IMR-90 (cell line): Measurements from ENCODE around the gene CSTB. TPM values are rescaled to one million over a fixed set of nuclear protein-coding genes. Genes with fewer than 3 reads are reported as not detected.

ENCODE experiments used
- ATAC-seq: fragments of 200-7000 bp; cut with Tn5 transposase; 2 replicates; pipeline ENCODE4 v1.9.1; 2020; ENCODE audit warnings: low read depth, mild to moderate bottlenecking, moderate library complexity
- BruUV-seq: library from RNA; stranded (reverse); fragments of 400-500 nt; replicated peaks from 2 replicates; lab custom pipeline; 2021; lab: Mats Ljungman, UMichigan
- CTCF ChIA-PET: fragments of 300-600 bp; formaldehyde crosslinking; extraction: SDS; loops from one replicate; lab custom pipeline; 2021; ENCODE audit warnings: antibody characterized with exemption; lab: Yijun Ruan, JAX
- POLR2A ChIA-PET: fragments of 300-600 bp; sonication (Branson Sonifier 250); formaldehyde crosslinking; loops from one replicate; lab custom pipeline; 2022; ENCODE audit warnings: antibody characterized with exemption; ENCODE audit not compliant: unreplicated experiment; lab: Charles Lee
- DNase-seq: peaks from one replicate; pipeline ENCODE4 v3.0.0; 2013
- H2AFZ ChIP-seq: replicated peaks from 2 replicates; pipeline ENCODE3; 2013; ENCODE audit warnings: low read length, mild to moderate bottlenecking; ENCODE audit not compliant: poor library complexity
- H2AK5ac ChIP-seq: 2 replicates; pipeline ENCODE4 v1.6.1; 2013; ENCODE audit warnings: low read depth, low read length, inconsistent platforms
- H2AK9ac ChIP-seq: replicated peaks from 2 replicates; pipeline ENCODE3; 2013; ENCODE audit warnings: mild to moderate bottlenecking, low read depth, low read length, moderate library complexity; ENCODE audit not compliant: poor library complexity
- H2BK120ac ChIP-seq: 2 replicates; pipeline ENCODE4 v1.6.1; 2013; ENCODE audit warnings: low read depth, low read length, inconsistent platforms
- H2BK15ac ChIP-seq: 3 replicates; pipeline ENCODE4 v1.6.1; 2013; ENCODE audit warnings: low read depth, low read length, inconsistent platforms
- H2BK20ac ChIP-seq: 2 replicates; pipeline ENCODE4 v1.6.1; 2013; ENCODE audit warnings: low read depth, mild to moderate bottlenecking, inconsistent platforms, low read length, moderate library complexity
- H2BK5ac ChIP-seq: 2 replicates; pipeline ENCODE4 v1.6.1; 2013; ENCODE audit warnings: mild to moderate bottlenecking, low read depth, low read length, inconsistent platforms; ENCODE audit not compliant: poor library complexity, severe bottlenecking
- H3K14ac ChIP-seq: replicated peaks from 2 replicates; pipeline ENCODE4 v1.6.1; 2013; ENCODE audit warnings: low read depth, low read length, inconsistent platforms
- H3K18ac ChIP-seq: 2 replicates; pipeline ENCODE4 v1.6.1; 2013; ENCODE audit warnings: low read depth, low read length, control low read depth
- H3K23ac ChIP-seq: 2 replicates; pipeline ENCODE4 v1.6.1; 2013; ENCODE audit warnings: low read depth, low read length, inconsistent platforms
- H3K27ac ChIP-seq: 2 replicates; pipeline ENCODE4 v1.5.1; 2013; ENCODE audit warnings: mild to moderate bottlenecking, control low read depth, low read length; ENCODE audit not compliant: insufficient read depth
- H3K27me3 ChIP-seq: 2 replicates; pipeline ENCODE4 v1.6.1; 2013; ENCODE audit warnings: low read length; ENCODE audit not compliant: control insufficient read depth, insufficient read depth
- H3K36me3 ChIP-seq: 2 replicates; pipeline ENCODE4 v1.6.1; 2013; ENCODE audit warnings: low read length, mixed read lengths; ENCODE audit not compliant: control insufficient read depth, insufficient read depth
- H3K4ac ChIP-seq: 2 replicates; pipeline ENCODE4 v1.6.1; 2013; ENCODE audit warnings: low read depth, low read length, inconsistent platforms
- H3K4me1 ChIP-seq: 2 replicates; pipeline ENCODE4 v1.6.1; 2013; ENCODE audit warnings: low read length, mixed read lengths; ENCODE audit not compliant: control insufficient read depth, insufficient read depth
- H3K4me2 ChIP-seq: 2 replicates; pipeline ENCODE4 v1.6.1; 2013; ENCODE audit warnings: low read depth, mild to moderate bottlenecking, control low read depth, low read length, moderate library complexity
- H3K4me3 ChIP-seq: 2 replicates; pipeline ENCODE4 v1.5.1; 2013; ENCODE audit warnings: low read depth, mild to moderate bottlenecking, control low read depth, low read length, moderate library complexity; ENCODE audit not compliant: insufficient read depth
- H3K56ac ChIP-seq: 2 replicates; pipeline ENCODE4 v1.6.1; 2013; ENCODE audit warnings: low read length, inconsistent platforms; ENCODE audit not compliant: insufficient read depth; ENCODE audit errors: extremely low read depth
- H3K79me1 ChIP-seq, 2 experiments: 2 replicates each; pipeline ENCODE4 v1.6.1; 2013; ENCODE audit warnings: low read length in 2 of 2, inconsistent platforms in 1 of 2, low read depth in 1 of 2
- H3K9ac ChIP-seq: 2 replicates; pipeline ENCODE4 v1.6.1; 2013; ENCODE audit warnings: low read depth, low read length, control low read depth
- H3K9me1 ChIP-seq: 2 replicates; pipeline ENCODE4 v1.6.1; 2013; ENCODE audit warnings: low read length, inconsistent platforms; ENCODE audit not compliant: insufficient read depth
- H3K9me3 ChIP-seq: 2 replicates; pipeline ENCODE4 v1.6.1; 2013; ENCODE audit warnings: low read length; ENCODE audit not compliant: control insufficient read depth, insufficient read depth
- H4K20me1 ChIP-seq: 2 replicates; pipeline ENCODE4 v1.6.1; 2013; ENCODE audit warnings: low read length, inconsistent platforms; ENCODE audit not compliant: insufficient read depth
- H4K5ac ChIP-seq: 2 replicates; pipeline ENCODE4 v1.6.1; 2013; ENCODE audit warnings: mild to moderate bottlenecking, low read depth, low read length, control low read depth
- H4K8ac ChIP-seq, 2 experiments: 2 replicates each; pipeline ENCODE4 v1.6.1; 2013; ENCODE audit warnings: low read depth in 2 of 2, low read length in 2 of 2, control low read depth in 1 of 2, inconsistent platforms in 1 of 2
- H4K91ac ChIP-seq: 2 replicates; pipeline ENCODE4 v1.6.1; 2013; ENCODE audit warnings: low read depth, low read length, inconsistent platforms; ENCODE audit not compliant: insufficient read depth
- BHLHE40 ChIP-seq: fragments of 150-350 bp; IDR thresholded peaks from 2 replicates; pipeline ENCODE4 v1.6.1; 2016; ENCODE audit warnings: mild to moderate bottlenecking, low read depth, low read length
- CEBPB ChIP-seq: IDR thresholded peaks from 2 replicates; pipeline ENCODE4 v1.6.1; 2012; ENCODE audit warnings: low read depth, low read length, improper control_type of control experiment
- CHD1 ChIP-seq: IDR thresholded peaks from 2 replicates; pipeline ENCODE4 v1.6.1; 2012; ENCODE audit warnings: low read depth, low read length, improper control_type of control experiment
- CTCF ChIP-seq: conservative IDR thresholded peaks from 2 replicates; pipeline ENCODE4 v1.5.1; 2012; ENCODE audit warnings: mild to moderate bottlenecking, low read depth, low read length, improper control_type of control experiment
- ELK1 ChIP-seq: fragments of 150-350 bp; IDR thresholded peaks from 2 replicates; pipeline ENCODE4 v1.6.1; 2016; ENCODE audit warnings: low read depth, mild to moderate bottlenecking, low read length, moderate library complexity, borderline replicate concordance
- FOS ChIP-seq: fragments of 150-350 bp; IDR thresholded peaks from 2 replicates; pipeline ENCODE4 v1.6.1; 2016; ENCODE audit warnings: low read depth, low read length
- MAFK ChIP-seq: IDR thresholded peaks from 2 replicates; pipeline ENCODE4 v1.6.1; 2012; ENCODE audit warnings: low read depth, low read length, improper control_type of control experiment
- MAZ ChIP-seq: IDR thresholded peaks from 2 replicates; pipeline ENCODE4 v1.6.1; 2012; ENCODE audit warnings: low read depth, mild to moderate bottlenecking, low read length, improper control_type of control experiment, moderate library complexity, borderline replicate concordance
- MXI1 ChIP-seq: IDR thresholded peaks from 2 replicates; pipeline ENCODE4 v1.6.1; 2012; ENCODE audit warnings: low read depth, mild to moderate bottlenecking, low read length, moderate library complexity, borderline replicate concordance
- NFE2L2 ChIP-seq: fragments of 150-350 bp; IDR thresholded peaks from 2 replicates; pipeline ENCODE4 v1.6.1; 2016; ENCODE audit warnings: low read depth, mild to moderate bottlenecking, low read length
- RFX5 ChIP-seq: IDR thresholded peaks from 2 replicates; pipeline ENCODE4 v1.8.0; 2012; ENCODE audit warnings: low read depth, mild to moderate bottlenecking, low read length, moderate library complexity
- SMC3 ChIP-seq: fragments of 150-350 bp; IDR thresholded peaks from 2 replicates; pipeline ENCODE4 v1.6.1; 2016; ENCODE audit warnings: low read depth, mild to moderate bottlenecking, antibody characterized with exemption, low read length, moderate library complexity
- WGBS, 2 experiments: methylation state at CpG; one replicate each; pipeline versions ENCODE4 v1.1.5 to v1.1.7; 2013; ENCODE audit warnings: missing lambda C conversion rate in 2 of 2; ENCODE audit not compliant: insufficient read length in 1 of 2; ENCODE audit errors: extremely low coverage in 2 of 2; 5-methylcytosine and 5-hydroxymethylcytosine counted together
- dilution Hi-C: fragments of 300-500 bp; cut with HindIII; formaldehyde crosslinking; loops from one replicate; pipeline ENCODE4 v1.14.3; 2018; ENCODE audit warnings: low sequenced_read_pairs; ENCODE audit not compliant: unreplicated experiment
- in situ Hi-C: fragments of 300-500 bp; cut with MboI; formaldehyde crosslinking; loops from 3 replicates; pipeline ENCODE4 v1.14.3; 2019; ENCODE audit warnings: low sequenced_read_pairs, inconsistent platforms, mixed read lengths
- intact Hi-C: fragments of 100-400 bp; cut with micrococcal nuclease; formaldehyde crosslinking; loops from 2 replicates; pipeline ENCODE4 v1.10.0; 2022
- polyA plus RNA-seq, 3 experiments: library from polyadenylated mRNA; depleted of rRNA; stranded (reverse); fragments of >200 nt; gene quantifications; 2 replicates each; pipeline ENCODE4 v1.2.3, GENCODE V29; 2012; ENCODE audit warnings: low replicate concordance in 1 of 3
- total RNA-seq: library from RNA; depleted of rRNA; stranded (reverse); fragments of >200 nt; gene quantifications from 2 replicates; pipeline ENCODE4 v1.2.3, GENCODE V29; 2012

CSTB gene
- total and polyA plus RNA-seq, 2 of the 4 experiments (the other 2 are of a cell fraction): 6.1 to 71.7 TPM

DNA sequence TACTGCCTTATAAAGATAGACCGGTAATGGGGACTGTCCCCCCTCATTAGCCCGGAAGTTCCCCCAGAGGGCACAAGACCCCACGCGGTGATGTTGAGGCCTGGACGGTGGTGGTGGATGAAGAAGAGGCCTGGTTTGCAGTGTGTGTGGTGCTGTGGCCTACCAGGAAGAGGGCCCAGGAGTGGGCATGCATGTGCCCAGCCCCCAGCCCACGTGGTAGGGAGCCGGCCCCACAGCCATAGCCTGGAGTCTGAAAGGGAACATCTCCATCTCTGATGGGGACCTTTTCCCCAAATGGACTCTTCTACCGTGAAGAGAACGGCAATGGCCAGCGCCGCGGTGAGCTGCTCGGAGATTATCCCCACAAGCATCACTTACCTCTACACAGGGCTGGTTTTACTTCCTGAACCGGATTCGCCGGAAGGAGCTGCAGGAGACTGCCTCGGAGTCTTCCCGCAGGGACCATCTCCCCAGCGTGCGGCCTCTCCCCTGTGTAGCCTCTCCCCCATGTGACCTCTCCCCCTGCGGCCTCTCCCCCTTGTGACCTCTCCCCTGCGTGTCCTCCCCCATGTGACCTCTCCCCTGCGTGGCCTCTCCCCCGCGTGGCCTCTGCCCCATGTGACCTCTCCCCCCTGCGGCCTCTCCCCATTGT lies 33.9 kb upstream of the CSTB start:
- H4K8ac ChIP-seq: no peak overlapping the region

More for the DNA sequence above, 33.9 kb upstream of the CSTB start:
- Histone ChIP-seq H3K79me1 (no peaks in the 10 kb centered on the region), H2AK9ac (no peak overlapping the region), H2BK120ac (no peak overlapping the region), H3K18ac (no peak overlapping the region), H2AK5ac (no peak overlapping the region), H3K14ac (no peak overlapping the region), H3K9me3 (no peaks in the 10 kb centered on the region), H3K27me3 (no peaks in the 10 kb centered on the region; the same call in 1 of the 2 replicates), H3K9me1 (no peaks in the 10 kb centered on the region), H3K4me3 (no peak overlapping the region), H4K20me1 (peaks cover 7% of the 10 kb centered on the region), H3K4me2 (no peak overlapping the region), H3K9ac (no peak overlapping the region), H3K23ac (no peak overlapping the region), H2AFZ (no peak overlapping the region), H3K4me1 (peaks cover 2% of the 10 kb centered on the region; the same call in 1 of the 2 replicates), H2BK20ac (no peak overlapping the region), H3K27ac (no peak overlapping the region), H3K36me3 (peaks cover 4% of the 10 kb centered on the region), H4K91ac (no peak overlapping the region), H3K4ac (no peak overlapping the region), H3K56ac (no peak overlapping the region), H2BK15ac (no peak overlapping the region), H4K5ac (no peak overlapping the region), H2BK5ac (no peak overlapping the region)
- no peak for TF ChIP-seq MXI1
- TF ChIP-seq MAZ: no peak
- no peak for TF ChIP-seq FOS
- no peak for TF ChIP-seq NFE2L2
- TF ChIP-seq SMC3: no peak
- TF ChIP-seq CEBPB: no peak
- TF ChIP-seq CHD1: no peak
- TF ChIP-seq MAFK: no peak
- TF ChIP-seq CTCF: no peak
- no peak for TF ChIP-seq RFX5
- TF ChIP-seq ELK1: no peak
- TF ChIP-seq BHLHE40: no peak
- intact Hi-C loops (loop anchor here (1.0 kb wide), 1 partner anchor 166 kb away; no protein-coding TSS in a partner anchor), dilution Hi-C loops (no loop called here), in situ Hi-C loops (no loop called here)
- POLR2A ChIA-PET: no interaction called here
- CTCF ChIA-PET: interaction anchor here (1.5 kb wide), 1 partner anchor 166 kb away, joined by 4 read pairs; no protein-coding TSS in a partner anchor
- no TSS peak for BruUV-seq
- ATAC-seq (no peak), DNase-seq (no peak)
- 73% methylated on average over 7 of the region's 26 CpGs; no CpG with 5 or more reads in 1 of the 2 experiments for WGBS, 2 experiments
